ENCODE data around the gene CLGN.

Gene CLGN

GRCh38 chr4:140351093-140352075 is 76.1 kb downstream of the CLGN start:
- no peak for DNase-seq (ENCODE audit: low read depth in 1 of 2, low spot score in 1 of 2)
- H3K4me3 ChIP-seq (replicated peaks; ENCODE audit: insufficient read depth, low read length), result no peak overlapping the region
- TF ChIP-seq SPI1 (IDR thresholded peaks at IDR 0.05; ENCODE audit: borderline replicate concordance, low read depth), result no peak
- no peak for TF ChIP-seq CTCF (IDR thresholded peaks at IDR 0.05; ENCODE audit: insufficient read depth, low read length)
- H3K27ac ChIP-seq (replicated peaks), result no peak overlapping the region
- peaks cover 2% of the 10 kb centered on the region for H3K27me3 ChIP-seq (ENCODE audit: insufficient read depth, poor library complexity, severe bottlenecking)

GRCh38 chr4:140349816-140350215 is 77.6 kb downstream of the CLGN start:
- DNase-seq (ENCODE audit: low read depth in 1 of 2, low spot score in 1 of 2), result no peak

GRCh38 chr4:140346136-140346535 is 81.3 kb downstream of the CLGN start:
- H3K4me3 ChIP-seq (replicated peaks; ENCODE audit: insufficient read depth, low read length), result no peak overlapping the region
- H3K27me3 ChIP-seq (ENCODE audit: insufficient read depth, poor library complexity, severe bottlenecking), result peaks cover 4% of the 10 kb centered on the region
- TF ChIP-seq SPI1 (IDR thresholded peaks at IDR 0.05; ENCODE audit: borderline replicate concordance, low read depth), result no peak
- TF ChIP-seq GABPA (IDR thresholded peaks at IDR 0.05; ENCODE audit: low read depth), result no peak
- no peak for TF ChIP-seq REST (IDR thresholded peaks at IDR 0.05; ENCODE audit: insufficient replicate concordance, low read depth)
- TF ChIP-seq CTCF (IDR thresholded peaks at IDR 0.05; ENCODE audit: insufficient read depth, low read length), result no peak
- TF ChIP-seq POLR2AphosphoS5 (IDR thresholded peaks at IDR 0.05; ENCODE audit: low read depth), result no peak
- no peak overlapping the region for H3K27ac ChIP-seq (replicated peaks)
- no peak for DNase-seq (ENCODE audit: low read depth in 1 of 2, low spot score in 1 of 2)

More at GRCh38 chr4:140349816-140350215, 77.6 kb downstream of the CLGN start:
- TF ChIP-seq SPI1 (IDR thresholded peaks at IDR 0.05; ENCODE audit: borderline replicate concordance, low read depth) (no peak), REST (IDR thresholded peaks at IDR 0.05; ENCODE audit: insufficient replicate concordance, low read depth) (no peak)
- Histone ChIP-seq H3K27ac (replicated peaks) (no peak overlapping the region), H3K4me3 (replicated peaks; ENCODE audit: insufficient read depth, low read length) (no peak overlapping the region), H3K27me3 (ENCODE audit: insufficient read depth, poor library complexity, severe bottlenecking) (peaks cover 2% of the 10 kb centered on the region)

DNA sequence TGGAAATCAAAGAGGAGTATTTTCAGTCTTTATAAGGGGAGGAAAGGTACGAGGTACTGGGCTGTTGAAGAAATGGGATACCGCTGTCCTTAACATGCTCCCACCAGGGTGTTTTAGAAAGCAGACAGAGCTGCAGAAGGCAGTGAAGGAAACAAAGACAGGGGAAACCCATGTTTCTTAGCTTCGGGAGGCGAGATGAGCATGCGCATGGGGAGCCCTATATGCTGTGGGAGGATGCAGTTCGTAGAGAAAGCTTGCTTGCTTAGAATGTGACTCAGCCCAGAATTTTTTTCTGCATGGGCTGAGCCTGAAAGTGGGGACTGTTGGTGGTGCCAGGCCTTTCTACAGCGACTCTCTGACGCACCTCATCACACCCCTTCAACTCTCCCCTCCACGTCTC is 82.8 kb downstream of the CLGN start:
- H3K4me3 ChIP-seq (replicated peaks; ENCODE audit: insufficient read depth, low read length), result no peak overlapping the region
- H3K27me3 ChIP-seq (ENCODE audit: insufficient read depth, poor library complexity, severe bottlenecking), result peaks cover 2% of the 10 kb centered on the region
- no peak for TF ChIP-seq POLR2AphosphoS5 (IDR thresholded peaks at IDR 0.05; ENCODE audit: low read depth)
- no peak for TF ChIP-seq SPI1 (IDR thresholded peaks at IDR 0.05; ENCODE audit: borderline replicate concordance, low read depth)
- no peak for DNase-seq (ENCODE audit: low read depth in 1 of 2, low spot score in 1 of 2)
- H3K27ac ChIP-seq (replicated peaks), result no peak overlapping the region
